A673 (cell line): ENCODE measurements around the gene TMEM132C. TPM values are rescaled to one million over a fixed set of nuclear protein-coding genes. Genes with fewer than 3 reads are reported as not detected.

Experiments
- BruUV-seq: library from RNA; stranded (reverse); fragments of 400-500 nt; replicated peaks from 2 replicates; lab custom pipeline; 2021; lab: Mats Ljungman, UMichigan
- CTCF ChIA-PET: fragments of 300-600 bp; sonication (Branson Sonifier 250); formaldehyde crosslinking; loops from one replicate; lab custom pipeline; 2022; ENCODE audit warnings: antibody characterized with exemption; lab: Charles Lee
- POLR2A ChIA-PET: fragments of 300-600 bp; sonication (Branson Sonifier 250); formaldehyde crosslinking; loops from one replicate; lab custom pipeline; 2022; ENCODE audit warnings: antibody characterized with exemption; ENCODE audit not compliant: low non-redundant PET; lab: Charles Lee
- DNase-seq: peaks from one replicate; pipeline ENCODE4 v3.0.0-alpha.2; 2015; ENCODE audit warnings: low spot score
- H3K27ac ChIP-seq: fragments of 200-600 bp; sonication (generic); 2 replicates; pipeline ENCODE4 v1.5.1; 2016; ENCODE audit warnings: mixed run types, low read depth, mild to moderate bottlenecking, mixed read lengths, antibody characterized with exemption, low read length; ENCODE audit not compliant: poor library complexity, severe bottlenecking
- H3K27me3 ChIP-seq: fragments of 200-600 bp; sonication (generic); replicated peaks from 2 replicates; pipeline ENCODE4 v1.6.1; 2017; ENCODE audit warnings: mixed run types, low read depth, mild to moderate bottlenecking, mixed read lengths, antibody characterized with exemption, low read length; ENCODE audit not compliant: insufficient read depth, poor library complexity
- H3K36me3 ChIP-seq: fragments of 200-600 bp; sonication (generic); 2 replicates; pipeline ENCODE4 v1.6.1; 2016; ENCODE audit warnings: mixed run types, mild to moderate bottlenecking, mixed read lengths, antibody characterized with exemption, low read length; ENCODE audit not compliant: insufficient read depth, poor library complexity, severe bottlenecking
- H3K4me1 ChIP-seq: fragments of 200-600 bp; sonication (generic); 2 replicates; pipeline ENCODE4 v1.6.1; 2017; ENCODE audit warnings: mixed run types, mild to moderate bottlenecking, mixed read lengths, antibody characterized with exemption, low read length; ENCODE audit not compliant: insufficient read depth, poor library complexity, severe bottlenecking
- H3K4me3 ChIP-seq: fragments of 200-600 bp; sonication (generic); 2 replicates; pipeline ENCODE4 v1.5.1; 2016; ENCODE audit warnings: low read depth, mixed run types, mild to moderate bottlenecking, mixed read lengths, low read length; ENCODE audit not compliant: poor library complexity, severe bottlenecking
- H3K9me3 ChIP-seq: fragments of 200-600 bp; sonication (generic); 2 replicates; pipeline ENCODE4 v1.6.1; 2016; ENCODE audit warnings: mixed run types, low read depth, mild to moderate bottlenecking, mixed read lengths, antibody characterized with exemption, low read length; ENCODE audit not compliant: poor library complexity, severe bottlenecking
- EZH2 ChIP-seq: fragments of 200-600 bp; sonication (generic); IDR thresholded peaks from 2 replicates; pipeline ENCODE4 v1.6.1; 2017; ENCODE audit warnings: borderline replicate concordance, low read depth, mild to moderate bottlenecking, mixed read lengths, antibody characterized with exemption, low read length; ENCODE audit not compliant: poor library complexity, severe bottlenecking
- intact Hi-C: fragments of 100-400 bp; cut with micrococcal nuclease; formaldehyde crosslinking; loops from one replicate; pipeline ENCODE4 v1.10.0; 2022; ENCODE audit not compliant: unreplicated experiment
- total RNA-seq: library from RNA; stranded (reverse); gene quantifications from 2 replicates; pipeline ENCODE4 v1.2.3, GENCODE V29; 2021
- TF ChIP-seq, protein P1 (sequence below): fragments of 300-800, 200-600 bp; sonication (generic); conservative IDR thresholded peaks from 2 replicates; pipeline ENCODE4 v1.5.1; 2017; ENCODE audit warnings: low read depth, mild to moderate bottlenecking, antibody characterized with exemption, low read length, moderate library complexity, mixed read lengths

Gene TMEM132C
- total RNA-seq, 1 experiment from 2014 or later = not detected

- Histone ChIP-seq H3K36me3 (no peaks in the 10 kb centered on the region), H3K9me3 (no peaks in the 10 kb centered on the region), H3K27me3 (peaks cover 40% of the 10 kb centered on the region), H3K4me3 (no peak overlapping the region), H3K4me1 (no peaks in the 10 kb centered on the region), H3K27ac (no peak overlapping the region)
- ChIA-PET POLR2A (no interaction called here), CTCF (no interaction called here)
- TF ChIP-seq, protein P1, sequence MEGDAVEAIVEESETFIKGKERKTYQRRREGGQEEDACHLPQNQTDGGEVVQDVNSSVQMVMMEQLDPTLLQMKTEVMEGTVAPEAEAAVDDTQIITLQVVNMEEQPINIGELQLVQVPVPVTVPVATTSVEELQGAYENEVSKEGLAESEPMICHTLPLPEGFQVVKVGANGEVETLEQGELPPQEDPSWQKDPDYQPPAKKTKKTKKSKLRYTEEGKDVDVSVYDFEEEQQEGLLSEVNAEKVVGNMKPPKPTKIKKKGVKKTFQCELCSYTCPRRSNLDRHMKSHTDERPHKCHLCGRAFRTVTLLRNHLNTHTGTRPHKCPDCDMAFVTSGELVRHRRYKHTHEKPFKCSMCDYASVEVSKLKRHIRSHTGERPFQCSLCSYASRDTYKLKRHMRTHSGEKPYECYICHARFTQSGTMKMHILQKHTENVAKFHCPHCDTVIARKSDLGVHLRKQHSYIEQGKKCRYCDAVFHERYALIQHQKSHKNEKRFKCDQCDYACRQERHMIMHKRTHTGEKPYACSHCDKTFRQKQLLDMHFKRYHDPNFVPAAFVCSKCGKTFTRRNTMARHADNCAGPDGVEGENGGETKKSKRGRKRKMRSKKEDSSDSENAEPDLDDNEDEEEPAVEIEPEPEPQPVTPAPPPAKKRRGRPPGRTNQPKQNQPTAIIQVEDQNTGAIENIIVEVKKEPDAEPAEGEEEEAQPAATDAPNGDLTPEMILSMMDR = no peak
- no peak for TF ChIP-seq EZH2
- no peak for DNase-seq
- BruUV-seq = no TSS peak
- intact Hi-C loops = no loop called here
Measured at GRCh38 chr12:128752386-128752785, 485.4 kb downstream of the TMEM132C start.

- Histone ChIP-seq H3K9me3 (no peaks in the 10 kb centered on the region), H3K4me3 (no peak overlapping the region), H3K27me3 (peaks cover 31% of the 10 kb centered on the region), H3K36me3 (no peaks in the 10 kb centered on the region), H3K27ac (no peak overlapping the region), H3K4me1 (no peaks in the 10 kb centered on the region)
- ChIA-PET POLR2A (no interaction called here), CTCF (no interaction called here)
- no TSS peak for BruUV-seq
- intact Hi-C loops = no loop called here
- TF ChIP-seq, protein P1 = no peak
- no peak for TF ChIP-seq EZH2
- DNase-seq = no peak
Measured at GRCh38 chr12:128753438-128753837, 486.5 kb downstream of the TMEM132C start.

DNA sequence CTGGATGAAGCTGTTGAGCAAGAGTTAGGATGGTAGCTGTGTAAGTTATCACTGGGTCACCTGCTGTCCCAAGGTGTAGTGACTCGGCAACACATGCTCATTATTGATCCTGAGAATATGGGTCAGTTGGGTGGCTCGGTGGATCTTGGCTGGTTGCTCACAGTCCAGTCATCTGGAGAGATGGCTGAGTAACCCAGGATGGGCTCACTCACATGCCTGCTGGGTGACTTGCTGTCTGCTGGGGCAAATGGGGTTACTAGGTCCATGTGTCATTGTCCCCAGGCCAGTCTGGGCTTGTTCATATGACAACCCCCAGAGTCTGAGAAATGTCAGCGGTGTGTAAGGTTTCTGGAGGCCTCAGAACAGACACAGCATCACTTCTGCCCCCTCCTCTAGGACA lies 487.3 kb downstream of the TMEM132C start:
- TF ChIP-seq EZH2 = no peak
- TF ChIP-seq, protein P1 = no peak
- POLR2A ChIA-PET = no interaction called here

More for the DNA sequence above, 487.3 kb downstream of the TMEM132C start:
- no peaks in the 10 kb centered on the region for H3K36me3 ChIP-seq
- no peak overlapping the region for H3K27ac ChIP-seq
- DNase-seq = no peak
- H3K4me3 ChIP-seq = no peak overlapping the region
- CTCF ChIA-PET = no interaction called here
- H3K27me3 ChIP-seq = peaks cover 26% of the 10 kb centered on the region
- no peaks in the 10 kb centered on the region for H3K4me1 ChIP-seq
- intact Hi-C loops = no loop called here
- no peaks in the 10 kb centered on the region for H3K9me3 ChIP-seq
- BruUV-seq = no TSS peak
